ENCODE results near the gene TAF11. TPM values are rescaled to one million over a fixed set of nuclear protein-coding genes. Genes with fewer than 3 reads are reported as not detected.

The TAF11 gene
- total and polyA plus RNA-seq, 2 of the 8 experiments (the other 6 are each of a cell fraction or from before 2014, with no cell fraction given), result 38.2 to 48.6 TPM

DNA sequence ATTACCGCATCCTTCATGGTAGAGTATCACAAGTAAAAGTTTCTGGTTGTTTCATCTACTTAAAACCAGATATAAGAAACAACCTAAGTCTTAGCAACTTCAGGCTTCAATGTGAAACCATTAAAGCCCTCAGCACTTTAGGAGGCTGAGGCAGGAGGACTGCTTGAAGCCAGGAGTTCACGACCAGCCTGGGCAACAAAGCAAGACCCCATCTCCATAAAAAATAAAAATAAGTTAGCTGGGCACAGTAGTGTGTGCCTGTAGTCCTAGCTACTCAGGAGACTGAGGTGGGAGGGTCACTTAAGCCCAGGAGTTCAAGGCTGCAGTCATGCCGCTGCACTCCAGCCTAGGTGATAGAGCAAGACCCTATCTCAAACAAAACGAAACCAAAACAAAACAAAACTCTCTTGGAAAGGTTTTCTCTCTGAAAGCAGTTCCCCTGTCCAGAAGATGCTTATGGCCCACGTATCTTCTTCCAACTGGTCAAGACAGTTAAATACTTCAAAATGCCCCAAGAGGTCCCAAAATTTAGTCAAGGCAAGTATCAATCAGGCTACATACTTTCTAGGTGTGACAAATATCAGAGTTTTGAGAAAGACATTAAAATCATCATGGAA is 9.9 kb downstream of the TAF11 start (continued):
- TF ChIP-seq, protein P1, sequence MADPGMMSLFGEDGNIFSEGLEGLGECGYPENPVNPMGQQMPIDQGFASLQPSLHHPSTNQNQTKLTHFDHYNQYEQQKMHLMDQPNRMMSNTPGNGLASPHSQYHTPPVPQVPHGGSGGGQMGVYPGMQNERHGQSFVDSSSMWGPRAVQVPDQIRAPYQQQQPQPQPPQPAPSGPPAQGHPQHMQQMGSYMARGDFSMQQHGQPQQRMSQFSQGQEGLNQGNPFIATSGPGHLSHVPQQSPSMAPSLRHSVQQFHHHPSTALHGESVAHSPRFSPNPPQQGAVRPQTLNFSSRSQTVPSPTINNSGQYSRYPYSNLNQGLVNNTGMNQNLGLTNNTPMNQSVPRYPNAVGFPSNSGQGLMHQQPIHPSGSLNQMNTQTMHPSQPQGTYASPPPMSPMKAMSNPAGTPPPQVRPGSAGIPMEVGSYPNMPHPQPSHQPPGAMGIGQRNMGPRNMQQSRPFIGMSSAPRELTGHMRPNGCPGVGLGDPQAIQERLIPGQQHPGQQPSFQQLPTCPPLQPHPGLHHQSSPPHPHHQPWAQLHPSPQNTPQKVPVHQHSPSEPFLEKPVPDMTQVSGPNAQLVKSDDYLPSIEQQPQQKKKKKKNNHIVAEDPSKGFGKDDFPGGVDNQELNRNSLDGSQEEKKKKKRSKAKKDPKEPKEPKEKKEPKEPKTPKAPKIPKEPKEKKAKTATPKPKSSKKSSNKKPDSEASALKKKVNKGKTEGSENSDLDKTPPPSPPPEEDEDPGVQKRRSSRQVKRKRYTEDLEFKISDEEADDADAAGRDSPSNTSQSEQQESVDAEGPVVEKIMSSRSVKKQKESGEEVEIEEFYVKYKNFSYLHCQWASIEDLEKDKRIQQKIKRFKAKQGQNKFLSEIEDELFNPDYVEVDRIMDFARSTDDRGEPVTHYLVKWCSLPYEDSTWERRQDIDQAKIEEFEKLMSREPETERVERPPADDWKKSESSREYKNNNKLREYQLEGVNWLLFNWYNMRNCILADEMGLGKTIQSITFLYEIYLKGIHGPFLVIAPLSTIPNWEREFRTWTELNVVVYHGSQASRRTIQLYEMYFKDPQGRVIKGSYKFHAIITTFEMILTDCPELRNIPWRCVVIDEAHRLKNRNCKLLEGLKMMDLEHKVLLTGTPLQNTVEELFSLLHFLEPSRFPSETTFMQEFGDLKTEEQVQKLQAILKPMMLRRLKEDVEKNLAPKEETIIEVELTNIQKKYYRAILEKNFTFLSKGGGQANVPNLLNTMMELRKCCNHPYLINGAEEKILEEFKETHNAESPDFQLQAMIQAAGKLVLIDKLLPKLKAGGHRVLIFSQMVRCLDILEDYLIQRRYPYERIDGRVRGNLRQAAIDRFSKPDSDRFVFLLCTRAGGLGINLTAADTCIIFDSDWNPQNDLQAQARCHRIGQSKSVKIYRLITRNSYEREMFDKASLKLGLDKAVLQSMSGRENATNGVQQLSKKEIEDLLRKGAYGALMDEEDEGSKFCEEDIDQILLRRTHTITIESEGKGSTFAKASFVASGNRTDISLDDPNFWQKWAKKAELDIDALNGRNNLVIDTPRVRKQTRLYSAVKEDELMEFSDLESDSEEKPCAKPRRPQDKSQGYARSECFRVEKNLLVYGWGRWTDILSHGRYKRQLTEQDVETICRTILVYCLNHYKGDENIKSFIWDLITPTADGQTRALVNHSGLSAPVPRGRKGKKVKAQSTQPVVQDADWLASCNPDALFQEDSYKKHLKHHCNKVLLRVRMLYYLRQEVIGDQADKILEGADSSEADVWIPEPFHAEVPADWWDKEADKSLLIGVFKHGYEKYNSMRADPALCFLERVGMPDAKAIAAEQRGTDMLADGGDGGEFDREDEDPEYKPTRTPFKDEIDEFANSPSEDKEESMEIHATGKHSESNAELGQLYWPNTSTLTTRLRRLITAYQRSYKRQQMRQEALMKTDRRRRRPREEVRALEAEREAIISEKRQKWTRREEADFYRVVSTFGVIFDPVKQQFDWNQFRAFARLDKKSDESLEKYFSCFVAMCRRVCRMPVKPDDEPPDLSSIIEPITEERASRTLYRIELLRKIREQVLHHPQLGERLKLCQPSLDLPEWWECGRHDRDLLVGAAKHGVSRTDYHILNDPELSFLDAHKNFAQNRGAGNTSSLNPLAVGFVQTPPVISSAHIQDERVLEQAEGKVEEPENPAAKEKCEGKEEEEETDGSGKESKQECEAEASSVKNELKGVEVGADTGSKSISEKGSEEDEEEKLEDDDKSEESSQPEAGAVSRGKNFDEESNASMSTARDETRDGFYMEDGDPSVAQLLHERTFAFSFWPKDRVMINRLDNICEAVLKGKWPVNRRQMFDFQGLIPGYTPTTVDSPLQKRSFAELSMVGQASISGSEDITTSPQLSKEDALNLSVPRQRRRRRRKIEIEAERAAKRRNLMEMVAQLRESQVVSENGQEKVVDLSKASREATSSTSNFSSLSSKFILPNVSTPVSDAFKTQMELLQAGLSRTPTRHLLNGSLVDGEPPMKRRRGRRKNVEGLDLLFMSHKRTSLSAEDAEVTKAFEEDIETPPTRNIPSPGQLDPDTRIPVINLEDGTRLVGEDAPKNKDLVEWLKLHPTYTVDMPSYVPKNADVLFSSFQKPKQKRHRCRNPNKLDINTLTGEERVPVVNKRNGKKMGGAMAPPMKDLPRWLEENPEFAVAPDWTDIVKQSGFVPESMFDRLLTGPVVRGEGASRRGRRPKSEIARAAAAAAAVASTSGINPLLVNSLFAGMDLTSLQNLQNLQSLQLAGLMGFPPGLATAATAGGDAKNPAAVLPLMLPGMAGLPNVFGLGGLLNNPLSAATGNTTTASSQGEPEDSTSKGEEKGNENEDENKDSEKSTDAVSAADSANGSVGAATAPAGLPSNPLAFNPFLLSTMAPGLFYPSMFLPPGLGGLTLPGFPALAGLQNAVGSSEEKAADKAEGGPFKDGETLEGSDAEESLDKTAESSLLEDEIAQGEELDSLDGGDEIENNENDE (IDR thresholded peaks at IDR 0.05; ENCODE audit: insufficient replicate concordance, low read length), result no peak
- TF ChIP-seq JUN (IDR thresholded peaks at IDR 0.05; ENCODE audit: low read depth, low read length), result no peak
